ENCODE data around the gene ZNF335.
"Not testable (repeated sequence)": the region's sequence is repeated elsewhere in the genome, so short reads cannot be mapped to it uniquely, and the experiment has no call there.

ZNF335 gene

GRCh38 chr20:46000262-46000996, 28.4 kb upstream of the ZNF335 start:
- no peak for DNase-seq (ENCODE audit: low spot score)

- DNase-seq (ENCODE audit: low spot score) = no peak
Measured at GRCh38 chr20:45999557-46000261, 27.7 kb upstream of the ZNF335 start.

- no peak for DNase-seq (ENCODE audit: low spot score)
Measured at GRCh38 chr20:45998761-45999160, 26.8 kb upstream of the ZNF335 start.

- no peak for DNase-seq (ENCODE audit: low spot score)
Measured at GRCh38 chr20:45998337-45998736, 26.3 kb upstream of the ZNF335 start.

- no peak for DNase-seq (ENCODE audit: low spot score)
Measured at GRCh38 chr20:45997187-45997586, 25.2 kb upstream of the ZNF335 start.

- DNase-seq (ENCODE audit: low spot score) = not testable (repeated sequence)
Measured at GRCh38 chr20:45995495-45996097, 23.6 kb upstream of the ZNF335 start.

- no peak for DNase-seq (ENCODE audit: low spot score)
Measured at GRCh38 chr20:45994761-45995493, 22.9 kb upstream of the ZNF335 start.

GRCh38 chr20:45993197-45993951, 21.4 kb upstream of the ZNF335 start:
- DNase-seq (ENCODE audit: low spot score) = no peak

- DNase-seq (ENCODE audit: low spot score) = no peak
Measured at GRCh38 chr20:45991616-45992015, 19.6 kb upstream of the ZNF335 start.

GRCh38 chr20:45988830-45989229, 16.8 kb upstream of the ZNF335 start:
- DNase-seq (ENCODE audit: low spot score) = not testable (repeated sequence)

- DNase-seq (ENCODE audit: low spot score) = no peak
Measured at GRCh38 chr20:45987108-45987780, 15.2 kb upstream of the ZNF335 start.

GRCh38 chr20:45985573-45985972, 13.6 kb upstream of the ZNF335 start:
- no peak for DNase-seq (ENCODE audit: low spot score)

- no peak for DNase-seq (ENCODE audit: low spot score)
Measured at GRCh38 chr20:45983279-45983743, 11.3 kb upstream of the ZNF335 start.

- no peak for DNase-seq (ENCODE audit: low spot score)
Measured at GRCh38 chr20:45981261-45981660, 9.3 kb upstream of the ZNF335 start.

GRCh38 chr20:45976086-45976485, 4.1 kb upstream of the ZNF335 start:
- DNase-seq (ENCODE audit: low spot score) = no peak

- no peak for DNase-seq (ENCODE audit: low spot score)
Measured at GRCh38 chr20:45975686-45976085, 3.7 kb upstream of the ZNF335 start.

- no peak for DNase-seq (ENCODE audit: low spot score)
Measured at GRCh38 chr20:45974896-45975565, 3.0 kb upstream of the ZNF335 start.

GRCh38 chr20:45972500-45973183, 639 bp upstream of the ZNF335 start:
- no peak for DNase-seq (ENCODE audit: low spot score)

GRCh38 chr20:45971425-45971674, 653 bp downstream of the ZNF335 start:
- DNase-seq (ENCODE audit: low spot score) = no peak

Data from kidney capillary endothelial cell (primary cell).